Loucy (cell line): Measurements from ENCODE around the gene SYNJ2.

Experiments
- H2AFZ ChIP-seq: fragments of 200-600 bp; sonication (generic); 2 replicates; pipeline ENCODE4 v1.6.0; 2016; ENCODE audit warnings: antibody characterized with exemption, mild to moderate bottlenecking, low read length, moderate library complexity
- H3F3A ChIP-seq: fragments of 200-600 bp; 2 replicates; pipeline ENCODE4 v1.6.0; 2016; ENCODE audit warnings: antibody characterized with exemption, low read depth, mild to moderate bottlenecking
- H3K27me3 ChIP-seq: fragments of 200-600 bp; sonication (generic); 2 replicates; pipeline ENCODE4 v1.6.1; 2014; ENCODE audit warnings: low read length, mild to moderate bottlenecking; ENCODE audit not compliant: insufficient read depth, poor library complexity, severe bottlenecking
- H3K36me3 ChIP-seq: fragments of 200-600 bp; sonication (generic); 2 replicates; pipeline ENCODE4 v1.6.1; 2016; ENCODE audit warnings: low read length; ENCODE audit not compliant: insufficient read depth
- H3K4me1 ChIP-seq: fragments of 200-600 bp; sonication (generic); 2 replicates; pipeline ENCODE4 v1.5.1; 2014; ENCODE audit warnings: low read length, mild to moderate bottlenecking; ENCODE audit not compliant: insufficient read depth, poor library complexity, severe bottlenecking
- H3K4me2 ChIP-seq: fragments of 200-600 bp; sonication (generic); 2 replicates; pipeline ENCODE4 v1.6.0; 2014; ENCODE audit warnings: antibody characterized with exemption, low read length, low read depth, mild to moderate bottlenecking; ENCODE audit not compliant: poor library complexity, severe bottlenecking
- H3K4me3 ChIP-seq: fragments of 200-600 bp; sonication (generic); 2 replicates; pipeline ENCODE4 v1.5.1; 2014; ENCODE audit warnings: low read length, mild to moderate bottlenecking, mixed read lengths; ENCODE audit not compliant: poor library complexity, severe bottlenecking
- H3K79me2 ChIP-seq: fragments of 200-600 bp; sonication (generic); 2 replicates; pipeline ENCODE4 v1.6.1; 2014; ENCODE audit warnings: low read length; ENCODE audit not compliant: insufficient read depth
- H3K9ac ChIP-seq: fragments of 200-600 bp; sonication (generic); 2 replicates; pipeline ENCODE4 v1.6.0; 2014; ENCODE audit warnings: mild to moderate bottlenecking, low read depth, low read length, moderate library complexity; ENCODE audit not compliant: poor library complexity, severe bottlenecking
- H3K9me2 ChIP-seq: fragments of 200-600 bp; sonication (generic); replicated peaks from 2 replicates; pipeline ENCODE4 v1.6.1; 2016; ENCODE audit warnings: low read depth, low read length, mixed read lengths
- H3K9me3 ChIP-seq: fragments of 200-600 bp; sonication (generic); 2 replicates; pipeline ENCODE4 v1.6.1; 2014; ENCODE audit warnings: mild to moderate bottlenecking, antibody characterized with exemption, low read length, low read depth; ENCODE audit not compliant: insufficient read depth
- H4K20me1 ChIP-seq: fragments of 200-600 bp; sonication (generic); 2 replicates; pipeline ENCODE4 v1.6.0; 2014; ENCODE audit warnings: antibody characterized with exemption, low read length, mild to moderate bottlenecking; ENCODE audit not compliant: insufficient read depth, poor library complexity, severe bottlenecking
- CTCF ChIP-seq: fragments of 200-600 bp; sonication (generic); conservative IDR thresholded peaks from 2 replicates; pipeline ENCODE4 v1.5.1; 2014; ENCODE audit warnings: mild to moderate bottlenecking, antibody characterized with exemption, low read length
- EZH2phosphoT487 ChIP-seq: fragments of 200-600 bp; IDR thresholded peaks from 2 replicates; pipeline ENCODE4 v1.6.1; 2018; ENCODE audit warnings: antibody characterized with exemption, mild to moderate bottlenecking, moderate library complexity, borderline replicate concordance

The SYNJ2 gene

GRCh38 chr6:158031381-158032353 lies 50.0 kb downstream of the SYNJ2 start:
- no peak overlapping the region for H3K9ac ChIP-seq
- peaks cover 17% of the 10 kb centered on the region; the same call in 1 of the 2 replicates for H3K36me3 ChIP-seq
- no peaks in the 10 kb centered on the region for H3K27me3 ChIP-seq
- H3K4me3 ChIP-seq, result peak overlapping the region; percentile 8
- peaks cover 14% of the 10 kb centered on the region; the same call in 1 of the 2 replicates for H3K79me2 ChIP-seq
- TF ChIP-seq CTCF (no peak), EZH2phosphoT487 (no peak)
- H3K4me2 ChIP-seq, result peak overlapping the region; percentile 26
- no peaks in the 10 kb centered on the region for H3K9me3 ChIP-seq
- peaks cover 13% of the 10 kb centered on the region for H4K20me1 ChIP-seq
- H2AFZ ChIP-seq, result no peak overlapping the region
- peaks cover 30% of the 10 kb centered on the region for H3K4me1 ChIP-seq
- no peaks in the 10 kb centered on the region for H3K9me2 ChIP-seq
- H3F3A ChIP-seq, result no peaks in the 10 kb centered on the region

GRCh38 chr6:158032354-158032733 lies 50.7 kb downstream of the SYNJ2 start:
- H3K9me3 ChIP-seq, result no peaks in the 10 kb centered on the region
- H3K4me3 ChIP-seq, result no peak overlapping the region
- no peaks in the 10 kb centered on the region for H3K9me2 ChIP-seq
- TF ChIP-seq CTCF (no peak), EZH2phosphoT487 (no peak)
- H3K4me1 ChIP-seq, result peaks cover 26% of the 10 kb centered on the region
- no peak overlapping the region for H2AFZ ChIP-seq
- H3K27me3 ChIP-seq, result no peaks in the 10 kb centered on the region
- H3F3A ChIP-seq, result no peaks in the 10 kb centered on the region
- H3K79me2 ChIP-seq, result peaks cover 14% of the 10 kb centered on the region; the same call in 1 of the 2 replicates
- peaks cover 13% of the 10 kb centered on the region for H4K20me1 ChIP-seq
- no peak overlapping the region for H3K9ac ChIP-seq
- H3K4me2 ChIP-seq, result peak overlapping the region; percentile 26
- peaks cover 17% of the 10 kb centered on the region; the same call in 1 of the 2 replicates for H3K36me3 ChIP-seq

- Histone ChIP-seq H3K79me2 (peaks cover 6% of the 10 kb centered on the region; the same call in 1 of the 2 replicates), H3K36me3 (peaks cover 20% of the 10 kb centered on the region; the same call in 1 of the 2 replicates), H3K4me1 (peaks cover 18% of the 10 kb centered on the region), H3K9ac (no peak overlapping the region), H3K9me2 (no peaks in the 10 kb centered on the region), H3F3A (no peaks in the 10 kb centered on the region), H4K20me1 (peaks cover 6% of the 10 kb centered on the region), H3K27me3 (no peaks in the 10 kb centered on the region), H3K9me3 (no peaks in the 10 kb centered on the region), H3K4me2 (no peak overlapping the region), H3K4me3 (no peak overlapping the region), H2AFZ (no peak overlapping the region)
- TF ChIP-seq CTCF (no peak), EZH2phosphoT487 (no peak)
Measured at GRCh38 chr6:158033077-158033750, 51.6 kb downstream of the SYNJ2 start.
